Mesothelial cell of epicardium (in vitro differentiated cells): ENCODE data around the gene DNAJB6. TPM values are rescaled to one million over a fixed set of nuclear protein-coding genes. Genes with fewer than 3 reads are reported as not detected.

Source experiments
- total RNA-seq: library from RNA; stranded (reverse); gene quantifications from 3 replicates; pipeline ENCODE4 v1.2.1, GENCODE V29; 2021

DNAJB6 gene
- total RNA-seq, 1 donor from 2014 or later, result 115 TPM

Other genes starting within 250 kb of the DNAJB6 start
- 56.4 to 58.8 TPM (median 57.1 TPM) in 3 replicates for gene UBE3C, start 198.1 kb upstream of the DNAJB6 start, total RNA-seq